Vagina (tissue), 2 donors: ENCODE measurements around the gene NRG2.

Source experiments
- POLR2A ChIP-seq, 2 donors: fragments of 450-650 bp; IDR thresholded peaks; one replicate each; pipeline ENCODE4 v1.6.1; 2017; ENCODE audit warnings: antibody characterized with exemption in 2 of 2, mild to moderate bottlenecking in 2 of 2, moderate library complexity in 2 of 2
- POLR2AphosphoS5 ChIP-seq, 2 donors: sonication (generic); formaldehyde crosslinking; IDR thresholded peaks; one replicate each; pipeline ENCODE4 v1.9.0; 2017; ENCODE audit warnings: antibody characterized with exemption in 2 of 2, mild to moderate bottlenecking in 2 of 2, low read depth in 1 of 2; ENCODE audit not compliant: insufficient read depth in 1 of 2
- TF ChIP-seq, protein P1 (sequence below), 3 experiments: fragments of 450-650 bp in 2 of 3; fragments of 200-600 bp in 1 of 3; sonication (generic) in 1 of 3; IDR thresholded peaks; one replicate each; pipeline ENCODE4 v1.5.1; 2017 to 2019; ENCODE audit warnings: antibody characterized with exemption in 3 of 3, mild to moderate bottlenecking in 2 of 3, moderate library complexity in 2 of 3

DNA sequence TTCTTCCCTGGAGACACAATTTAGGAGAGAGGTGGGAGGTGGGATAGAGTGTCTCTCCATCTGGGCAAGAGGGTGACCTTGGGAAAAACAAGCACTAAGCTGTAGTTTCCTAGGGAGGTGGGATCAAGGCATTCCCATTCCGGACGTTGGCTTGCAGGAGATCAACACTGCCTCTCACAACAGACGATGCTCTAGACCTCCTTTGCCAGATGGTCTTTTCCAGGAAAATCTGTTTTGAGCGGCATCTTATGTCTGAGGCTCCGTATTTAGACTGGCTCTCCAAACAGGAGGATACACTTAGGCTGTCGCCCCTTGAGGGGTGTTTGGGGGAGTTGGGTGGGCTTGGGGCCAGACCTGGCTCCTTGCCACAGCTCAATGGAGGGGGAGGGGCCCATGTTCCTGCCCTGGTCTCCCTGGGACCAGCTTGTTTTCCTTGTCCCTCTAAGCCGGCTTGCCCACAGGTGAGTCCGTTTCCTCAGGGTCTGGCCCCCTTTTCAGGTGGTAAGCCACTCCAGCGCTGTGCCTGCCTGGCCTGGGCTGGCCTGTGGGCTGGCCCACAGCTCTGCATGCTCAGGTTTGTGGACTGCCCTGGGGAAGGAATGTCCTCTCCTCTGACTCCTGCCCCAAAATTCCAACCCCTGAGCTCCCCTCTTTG lies 245.1 kb downstream of the NRG2 start:
- TF ChIP-seq, protein P1, sequence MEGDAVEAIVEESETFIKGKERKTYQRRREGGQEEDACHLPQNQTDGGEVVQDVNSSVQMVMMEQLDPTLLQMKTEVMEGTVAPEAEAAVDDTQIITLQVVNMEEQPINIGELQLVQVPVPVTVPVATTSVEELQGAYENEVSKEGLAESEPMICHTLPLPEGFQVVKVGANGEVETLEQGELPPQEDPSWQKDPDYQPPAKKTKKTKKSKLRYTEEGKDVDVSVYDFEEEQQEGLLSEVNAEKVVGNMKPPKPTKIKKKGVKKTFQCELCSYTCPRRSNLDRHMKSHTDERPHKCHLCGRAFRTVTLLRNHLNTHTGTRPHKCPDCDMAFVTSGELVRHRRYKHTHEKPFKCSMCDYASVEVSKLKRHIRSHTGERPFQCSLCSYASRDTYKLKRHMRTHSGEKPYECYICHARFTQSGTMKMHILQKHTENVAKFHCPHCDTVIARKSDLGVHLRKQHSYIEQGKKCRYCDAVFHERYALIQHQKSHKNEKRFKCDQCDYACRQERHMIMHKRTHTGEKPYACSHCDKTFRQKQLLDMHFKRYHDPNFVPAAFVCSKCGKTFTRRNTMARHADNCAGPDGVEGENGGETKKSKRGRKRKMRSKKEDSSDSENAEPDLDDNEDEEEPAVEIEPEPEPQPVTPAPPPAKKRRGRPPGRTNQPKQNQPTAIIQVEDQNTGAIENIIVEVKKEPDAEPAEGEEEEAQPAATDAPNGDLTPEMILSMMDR (IDR thresholded peaks at IDR 0.05) = no peak
- TF ChIP-seq POLR2AphosphoS5 (IDR thresholded peaks at IDR 0.05; ENCODE audit: insufficient read depth in 1 of 2, low read depth in 1 of 2) (no peak), POLR2A (IDR thresholded peaks at IDR 0.05) (no peak)
